Uterus (tissue), 4 donors: ENCODE measurements around the gene GAS2L1. TPM values are rescaled to one million over a fixed set of nuclear protein-coding genes. Genes with fewer than 3 reads are reported as not detected.
A peak's percentile ranks its signal among the peaks of the same experiment; 100 is the strongest.

ENCODE experiments used
- DNase-seq, 2 donors: peaks; one replicate each; pipeline ENCODE4 v3.0.0-alpha.2; 2019 to 2020
- H3K27ac ChIP-seq, 2 donors: fragments of 200-600 bp; sonication (generic); 1 replicate in 1 of 2; 2 replicates in 1 of 2; pipeline ENCODE4 v1.5.1; 2016 to 2018
- H3K27me3 ChIP-seq, 2 donors: fragments of 200-600 bp; sonication (generic); one replicate each; pipeline ENCODE4 v1.5.1; 2018 to 2019; ENCODE audit warnings: control low read depth in 1 of 2
- H3K36me3 ChIP-seq, 2 donors: fragments of 200-600 bp; sonication (generic); one replicate each; pipeline ENCODE4 v1.5.1; 2019; ENCODE audit warnings: control low read depth in 1 of 2
- H3K4me1 ChIP-seq, 2 donors: fragments of 200-600 bp; sonication (generic); one replicate each; pipeline ENCODE4 v1.5.1; 2018 to 2019; ENCODE audit warnings: control low read depth in 1 of 2
- H3K4me3 ChIP-seq, 2 donors: fragments of 200-600 bp; sonication (generic); 1 replicate in 1 of 2; 2 replicates in 1 of 2; pipeline ENCODE4 v1.5.1; 2018 to 2019; ENCODE audit warnings: mild to moderate bottlenecking in 1 of 2
- H3K9me3 ChIP-seq, 2 donors: fragments of 200-600 bp; sonication (generic); one replicate each; pipeline ENCODE4 v1.5.1; 2019; ENCODE audit warnings: control low read depth in 1 of 2
- POLR2A ChIP-seq, 2 donors: fragments of 450-650 bp; IDR thresholded peaks; one replicate each; pipeline ENCODE4 v1.6.1; 2016; ENCODE audit warnings: antibody characterized with exemption in 2 of 2, mild to moderate bottlenecking in 1 of 2, moderate library complexity in 1 of 2
- intact Hi-C: fragments of 100-400 bp; cut with DNase I; formaldehyde crosslinking; loops from one replicate; pipeline ENCODE4 v1.15.1; 2023; ENCODE audit warnings: low total_unique reads
- total RNA-seq, 4 donors: library from RNA; depleted of rRNA in 3 of 4; stranded (reverse); fragments of >200 nt in 3 of 4; gene quantifications; one replicate each; pipeline versions ENCODE4 v1.1.0 to v1.2.4, GENCODE V29; 2014 to 2023
- TF ChIP-seq, protein P1 (sequence below), 4 experiments: fragments of 200-600 bp in 2 of 4; fragments of 450-650 bp in 2 of 4; sonication (generic) in 2 of 4; IDR thresholded peaks; one replicate each; pipeline ENCODE4 v1.5.1; 2016 to 2019; ENCODE audit warnings: antibody characterized with exemption in 4 of 4, mild to moderate bottlenecking in 2 of 4, moderate library complexity in 1 of 4
- donor health status: DM: yes; HTN: yes; CAD: no.

The GAS2L1 gene
- total RNA-seq, 4 donors from 2014 or later, result 2.4 to 29.6 (median 11.9) TPM

GRCh38 chr22:29260031-29260560, 46.4 kb upstream of the GAS2L1 start:
- Histone ChIP-seq H3K9me3 (no peaks in the 10 kb centered on the region), H3K4me1 (no peaks in the 10 kb centered on the region), H3K4me3 (no peak overlapping the region), H3K27ac (no peak overlapping the region), H3K36me3 (no peaks in the 10 kb centered on the region), H3K27me3 (no peaks in the 10 kb centered on the region)
- TF ChIP-seq POLR2A (IDR thresholded peaks at IDR 0.05), result no peak
- TF ChIP-seq, protein P1, sequence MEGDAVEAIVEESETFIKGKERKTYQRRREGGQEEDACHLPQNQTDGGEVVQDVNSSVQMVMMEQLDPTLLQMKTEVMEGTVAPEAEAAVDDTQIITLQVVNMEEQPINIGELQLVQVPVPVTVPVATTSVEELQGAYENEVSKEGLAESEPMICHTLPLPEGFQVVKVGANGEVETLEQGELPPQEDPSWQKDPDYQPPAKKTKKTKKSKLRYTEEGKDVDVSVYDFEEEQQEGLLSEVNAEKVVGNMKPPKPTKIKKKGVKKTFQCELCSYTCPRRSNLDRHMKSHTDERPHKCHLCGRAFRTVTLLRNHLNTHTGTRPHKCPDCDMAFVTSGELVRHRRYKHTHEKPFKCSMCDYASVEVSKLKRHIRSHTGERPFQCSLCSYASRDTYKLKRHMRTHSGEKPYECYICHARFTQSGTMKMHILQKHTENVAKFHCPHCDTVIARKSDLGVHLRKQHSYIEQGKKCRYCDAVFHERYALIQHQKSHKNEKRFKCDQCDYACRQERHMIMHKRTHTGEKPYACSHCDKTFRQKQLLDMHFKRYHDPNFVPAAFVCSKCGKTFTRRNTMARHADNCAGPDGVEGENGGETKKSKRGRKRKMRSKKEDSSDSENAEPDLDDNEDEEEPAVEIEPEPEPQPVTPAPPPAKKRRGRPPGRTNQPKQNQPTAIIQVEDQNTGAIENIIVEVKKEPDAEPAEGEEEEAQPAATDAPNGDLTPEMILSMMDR (IDR thresholded peaks at IDR 0.05), result no peak
- intact Hi-C loops, result no loop called here
- no peak for DNase-seq

DNA sequence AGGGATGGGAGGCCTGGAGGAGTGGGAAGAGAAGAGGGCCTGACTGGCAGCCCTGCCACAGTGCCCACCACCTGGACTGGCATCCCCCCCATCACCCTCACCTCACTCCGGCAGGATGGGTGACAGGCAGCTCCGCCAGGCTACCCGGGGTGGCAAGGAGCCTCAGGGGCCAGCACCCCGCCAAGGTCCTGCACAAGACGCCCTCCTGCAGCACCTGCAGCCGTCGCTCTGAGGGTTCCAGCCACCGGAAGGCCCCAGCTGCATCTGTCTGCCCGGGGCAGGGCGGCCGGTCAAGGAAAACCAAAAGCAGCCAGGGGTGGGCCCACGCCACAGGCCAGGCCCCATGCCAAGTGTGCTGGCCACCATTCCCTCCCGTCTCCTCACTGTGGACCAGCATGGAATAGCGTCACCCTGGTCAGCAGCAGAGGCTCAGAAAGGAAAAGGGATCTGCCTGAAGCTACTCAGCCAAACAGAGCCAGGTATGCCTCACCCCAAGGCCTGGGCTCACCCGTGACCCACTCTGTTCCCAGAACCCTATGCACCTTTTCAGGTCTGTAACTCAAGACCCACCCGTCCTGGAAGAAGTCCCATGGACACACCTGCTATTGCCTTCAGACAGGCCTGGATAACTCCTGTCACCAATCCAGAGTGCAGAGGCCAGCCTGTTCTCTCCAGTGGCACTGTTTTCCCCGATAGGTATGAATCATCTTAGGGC, 45.7 kb upstream of the GAS2L1 start:
- no peaks in the 10 kb centered on the region for H3K36me3 ChIP-seq
- H3K27me3 ChIP-seq, result no peaks in the 10 kb centered on the region
- no peaks in the 10 kb centered on the region for H3K4me1 ChIP-seq
- no peaks in the 10 kb centered on the region for H3K9me3 ChIP-seq
- no peak for TF ChIP-seq POLR2A (IDR thresholded peaks at IDR 0.05)
- TF ChIP-seq, protein P1 (IDR thresholded peaks at IDR 0.05), result no peak
- H3K27ac ChIP-seq, result no peak overlapping the region
- no peak overlapping the region for H3K4me3 ChIP-seq
- intact Hi-C loops, result no loop called here
- DNase-seq, result no peak

- no peaks in the 10 kb centered on the region for H3K27me3 ChIP-seq
- intact Hi-C loops, result no loop called here
- H3K27ac ChIP-seq, result no peak overlapping the region
- H3K4me1 ChIP-seq, result no peaks in the 10 kb centered on the region
- DNase-seq, result no peak
- no peaks in the 10 kb centered on the region for H3K36me3 ChIP-seq
- no peaks in the 10 kb centered on the region for H3K9me3 ChIP-seq
- TF ChIP-seq, protein P1 (IDR thresholded peaks at IDR 0.05), result no peak
- no peak for TF ChIP-seq POLR2A (IDR thresholded peaks at IDR 0.05)
- no peak overlapping the region for H3K4me3 ChIP-seq
These were observed 42.6 kb upstream of the GAS2L1 start for GRCh38 chr22:29263791-29264276.

DNA sequence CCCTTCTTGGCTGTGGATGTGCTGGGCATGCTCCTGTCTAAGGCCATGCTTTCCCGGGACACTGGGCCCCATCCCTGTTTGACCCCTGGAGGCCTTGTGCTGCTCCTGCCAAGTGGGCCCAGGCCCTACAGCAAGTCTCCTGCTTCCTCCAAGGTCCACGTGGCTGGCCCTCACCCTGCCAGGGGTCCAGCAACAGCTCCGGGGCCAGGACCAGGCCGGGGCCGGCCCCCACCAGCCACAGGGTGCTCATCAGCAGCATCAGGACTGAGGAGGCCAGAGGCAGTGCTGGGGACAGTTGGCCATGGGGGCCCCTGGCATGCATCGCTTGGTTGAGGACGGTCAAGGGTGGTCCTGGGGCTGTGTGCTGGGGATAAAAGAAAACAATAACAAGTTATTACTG, 41.1 kb upstream of the GAS2L1 start:
- intact Hi-C loops, result no loop called here
- H3K9me3 ChIP-seq, result no peaks in the 10 kb centered on the region
- H3K36me3 ChIP-seq, result no peaks in the 10 kb centered on the region
- H3K4me1 ChIP-seq, result no peaks in the 10 kb centered on the region
- H3K27me3 ChIP-seq, result no peaks in the 10 kb centered on the region
- TF ChIP-seq, protein P1 (IDR thresholded peaks at IDR 0.05), result no peak
- TF ChIP-seq POLR2A (IDR thresholded peaks at IDR 0.05), result no peak
- no peak for DNase-seq
- H3K4me3 ChIP-seq, result no peak overlapping the region
- no peak overlapping the region for H3K27ac ChIP-seq

DNA sequence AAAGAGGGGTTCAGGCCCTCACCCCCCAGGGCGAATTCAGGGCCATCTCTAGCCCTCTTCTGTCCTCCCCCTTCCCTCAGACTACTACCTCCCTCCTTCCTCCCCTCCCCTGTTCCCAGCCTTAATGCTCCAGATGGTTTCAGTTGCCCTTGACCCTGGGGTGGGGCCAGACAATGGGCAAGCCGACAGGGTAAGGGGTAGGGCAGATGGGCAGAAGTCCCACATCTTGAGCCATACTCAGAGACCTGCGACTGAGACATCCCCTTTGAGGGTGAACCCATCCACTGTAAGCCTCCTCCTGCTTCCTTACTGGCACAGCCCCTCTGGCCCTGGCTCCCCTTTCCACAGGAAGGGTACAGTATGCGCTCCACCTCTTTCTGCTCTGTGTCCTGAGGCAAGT, 40.5 kb upstream of the GAS2L1 start:
- Histone ChIP-seq H3K36me3 (no peaks in the 10 kb centered on the region), H3K4me3 (no peak overlapping the region), H3K9me3 (no peaks in the 10 kb centered on the region), H3K4me1 (no peaks in the 10 kb centered on the region), H3K27ac (peak overlapping the region; percentile 97 to 98), H3K27me3 (no peaks in the 10 kb centered on the region)
- DNase-seq, result no peak
- intact Hi-C loops, result no loop called here
- TF ChIP-seq, protein P1 (IDR thresholded peaks at IDR 0.05), result no peak
- no peak for TF ChIP-seq POLR2A (IDR thresholded peaks at IDR 0.05)
